ENCODE measurements around the gene ACTR6.
"Not testable (repeated sequence)": the region's sequence is repeated elsewhere in the genome, so short reads cannot be mapped to it uniquely, and the experiment has no call there.

ACTR6 gene

GRCh38 chr12:100222173-100222572 is 21.6 kb downstream of the ACTR6 start:
- DNase-seq, result not testable (repeated sequence)

- DNase-seq, result no peak
Measured at GRCh38 chr12:100225491-100225890, 24.9 kb downstream of the ACTR6 start.

GRCh38 chr12:100229036-100229635 is 28.5 kb downstream of the ACTR6 start:
- peak in 1 of 5 experiments; percentile 33 for DNase-seq

GRCh38 chr12:100229876-100230275 is 29.3 kb downstream of the ACTR6 start:
- no peak for DNase-seq

GRCh38 chr12:100231873-100232272 is 31.3 kb downstream of the ACTR6 start:
- not testable (repeated sequence) for DNase-seq

- DNase-seq, result no peak
Measured at GRCh38 chr12:100234166-100234565, 33.6 kb downstream of the ACTR6 start.

- peak in 1 of 5 experiments; percentile 21 for DNase-seq
Measured at GRCh38 chr12:100234591-100235304, 34.1 kb downstream of the ACTR6 start.

- no peak for DNase-seq
Measured at GRCh38 chr12:100238801-100239200, 38.2 kb downstream of the ACTR6 start.

- no peak for DNase-seq
Measured at GRCh38 chr12:100239589-100239988, 39.0 kb downstream of the ACTR6 start.

- DNase-seq, result no peak
Measured at GRCh38 chr12:100243137-100243536, 42.5 kb downstream of the ACTR6 start.

- no peak for DNase-seq
Measured at GRCh38 chr12:100247765-100248164, 47.1 kb downstream of the ACTR6 start.

- DNase-seq, result no peak
Measured at GRCh38 chr12:100248886-100249285, 48.3 kb downstream of the ACTR6 start.

GRCh38 chr12:100249941-100250340 is 49.3 kb downstream of the ACTR6 start:
- DNase-seq, result no peak

GRCh38 chr12:100251917-100252316 is 51.3 kb downstream of the ACTR6 start:
- DNase-seq, result no peak

- DNase-seq, result no peak
Measured at GRCh38 chr12:100253437-100253836, 52.8 kb downstream of the ACTR6 start.

GRCh38 chr12:100254876-100255275 is 54.3 kb downstream of the ACTR6 start:
- no peak for DNase-seq

GRCh38 chr12:100258127-100258526 is 57.5 kb downstream of the ACTR6 start:
- DNase-seq, result no peak

- DNase-seq, result no peak
Measured at GRCh38 chr12:100263131-100263530, 62.5 kb downstream of the ACTR6 start.

GRCh38 chr12:100265107-100265506 is 64.5 kb downstream of the ACTR6 start:
- not testable (repeated sequence) for DNase-seq

GRCh38 chr12:100265732-100266584 is 65.3 kb downstream of the ACTR6 start:
- no peak for DNase-seq

- DNase-seq, result peak in 3 of 5 experiments; percentile 87 to 92 (median 91)
Measured at GRCh38 chr12:100266585-100266834, 65.9 kb downstream of the ACTR6 start.

GRCh38 chr12:100266835-100267602 is 66.4 kb downstream of the ACTR6 start, which contains the start of the genes DEPDC4 and SCYL2:
TSS of gene DEPDC4 (minus strand) at chr12:100267079. CDS start at chr12:100267076, 3 bp downstream.
TSS of gene SCYL2 (plus strand) at chr12:100267177. CDS start at chr12:100282971, 15,794 bp downstream.
- DNase-seq, result peak; percentile 84 to 93 (median 89)
